Activated gamma-delta T cell treated with Interleukin-2 at 50 U/mL for 16 hours (primary cell): ENCODE data around the gene UNK.
A peak's percentile ranks its signal among the peaks of the same experiment; 100 is the strongest.

Experiments
- DNase-seq: peaks from one replicate; pipeline ENCODE4 v3.0.0-alpha.2; 2020

The UNK gene

DNA sequence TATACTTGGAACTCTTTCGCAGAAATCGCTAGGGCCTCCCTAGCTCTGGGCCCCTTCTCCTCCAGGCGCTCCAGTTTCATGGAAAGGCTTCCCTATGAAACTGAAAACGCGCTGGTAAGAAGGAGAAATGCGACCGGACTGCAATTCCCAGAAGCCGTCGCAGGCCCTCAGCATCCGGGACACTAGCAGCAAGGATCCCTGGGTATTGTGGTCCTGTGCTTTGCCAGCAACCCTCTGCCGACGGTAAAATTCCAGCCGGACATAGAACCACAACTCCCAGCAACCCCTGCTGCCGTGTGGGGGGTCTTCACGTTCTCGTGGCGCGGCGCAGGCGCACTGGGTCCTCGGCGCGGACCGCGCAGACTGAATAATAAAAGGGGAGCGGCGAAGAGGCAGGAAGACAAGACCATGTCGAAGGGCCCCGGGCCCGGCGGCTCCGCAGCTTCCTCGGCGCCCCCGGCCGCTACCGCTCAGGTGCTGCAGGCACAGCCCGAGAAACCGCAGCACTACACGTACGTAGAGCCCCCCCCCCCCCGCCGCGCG, at the start of gene UNK:
Gene UNK, plus strand, starts transcription at position 334 of the 543 bp plus-strand sequence. Its CDS starts 75 bp downstream, at position 409.
- peak; percentile 95 for DNase-seq

- no peak for DNase-seq
Observed at GRCh38 chr17:75736173-75736835, 48.3 kb upstream of the UNK start.

- no peak for DNase-seq
Observed at GRCh38 chr17:75737133-75737962, 47.3 kb upstream of the UNK start.

GRCh38 chr17:75738218-75738802, 46.3 kb upstream of the UNK start:
- DNase-seq: no peak

DNA sequence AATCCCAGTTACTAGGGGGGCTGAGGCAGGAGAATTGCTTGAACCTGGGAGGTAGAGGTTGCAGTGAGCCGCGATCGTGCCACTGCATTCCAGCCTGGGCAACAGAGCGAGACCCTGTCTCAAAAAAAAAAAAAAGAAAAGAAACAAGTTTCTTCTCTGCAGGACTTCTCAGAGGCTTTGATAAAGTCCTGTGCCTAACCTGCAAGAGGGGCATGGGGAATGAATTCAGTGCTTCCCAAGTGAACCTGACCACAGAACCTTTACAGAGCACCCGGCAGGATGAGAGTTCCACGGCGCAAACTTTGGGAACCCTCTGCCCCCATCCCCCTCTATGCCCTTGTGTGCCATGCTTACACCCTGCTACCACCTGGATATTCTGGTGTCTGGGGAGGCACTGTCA, 45.4 kb upstream of the UNK start:
- no peak for DNase-seq

- no peak for DNase-seq
Observed at GRCh38 chr17:75739801-75740200, 44.8 kb upstream of the UNK start.

DNA sequence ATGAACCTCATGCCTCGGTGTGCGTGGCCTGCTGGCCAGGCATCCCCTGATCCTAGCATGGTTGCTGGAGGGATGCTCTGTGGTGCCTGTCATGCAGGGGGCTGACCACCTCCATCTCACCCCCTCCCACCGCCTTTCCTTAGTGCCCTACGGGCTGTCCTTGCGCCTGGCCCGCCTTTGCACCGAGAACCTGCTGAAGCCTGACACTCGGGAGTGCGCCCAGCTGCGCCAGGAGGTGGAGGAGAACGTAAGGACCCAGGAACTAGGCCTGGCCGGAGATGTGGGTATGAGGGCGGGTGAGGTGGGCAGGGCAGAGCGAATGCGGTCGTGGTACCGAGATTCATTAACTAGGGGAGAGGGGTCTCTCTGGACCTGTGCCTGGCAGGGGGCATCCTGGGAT, 44.4 kb upstream of the UNK start:
- DNase-seq: no peak

DNA sequence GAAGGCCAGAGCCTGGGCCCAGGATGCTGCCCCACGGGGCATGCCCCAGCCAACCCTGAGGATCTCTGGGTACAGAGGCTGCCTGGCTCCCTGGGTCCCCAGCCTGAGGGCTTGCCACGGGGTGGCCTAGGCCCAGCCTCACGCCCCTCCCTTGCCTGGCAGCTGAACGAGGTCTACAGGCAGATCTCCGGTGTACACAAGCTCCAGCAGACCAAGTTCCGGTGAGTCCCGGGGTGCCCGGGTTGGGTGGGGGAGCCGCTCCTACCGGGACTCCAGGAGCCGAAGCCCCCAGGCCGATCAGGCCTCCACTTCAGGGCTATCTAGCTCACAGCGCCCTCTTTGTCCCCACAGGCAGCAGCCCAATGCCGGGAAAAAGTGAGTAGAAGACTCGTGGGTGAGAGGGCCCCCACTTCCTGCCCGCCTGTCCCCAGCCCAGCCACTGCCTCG, 44.0 kb upstream of the UNK start:
- DNase-seq: no peak

- DNase-seq: no peak
Observed at GRCh38 chr17:75742337-75742736, 42.3 kb upstream of the UNK start.

DNA sequence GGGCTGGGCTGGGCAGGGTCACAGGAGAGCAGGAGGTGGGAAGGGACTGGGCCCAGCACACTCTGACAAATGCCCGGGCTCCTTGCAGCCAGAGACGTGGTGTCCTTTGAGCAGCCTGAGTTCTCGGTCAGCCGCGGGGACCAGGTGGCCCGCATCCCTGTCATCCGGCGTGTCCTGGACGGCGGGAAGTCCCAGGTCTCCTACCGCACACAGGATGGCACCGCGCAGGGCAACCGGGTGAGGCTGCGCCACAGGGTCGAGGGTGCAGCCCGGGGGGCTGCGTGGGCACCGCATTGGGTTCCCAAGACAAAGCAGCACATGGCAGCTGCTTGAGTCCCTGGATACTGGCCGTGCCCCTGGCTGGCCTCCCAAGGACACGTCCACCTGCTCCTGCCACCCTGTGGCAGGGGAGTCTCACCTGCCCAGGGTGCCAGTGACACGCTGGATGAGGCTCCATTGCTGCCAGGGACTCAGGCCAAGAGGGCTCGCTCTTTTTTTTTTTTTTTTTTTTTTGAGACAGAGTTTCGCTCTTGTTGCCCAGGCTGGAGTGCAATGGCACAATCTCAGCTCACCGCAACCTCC, 40.9 kb upstream of the UNK start:
- DNase-seq: no peak

DNA sequence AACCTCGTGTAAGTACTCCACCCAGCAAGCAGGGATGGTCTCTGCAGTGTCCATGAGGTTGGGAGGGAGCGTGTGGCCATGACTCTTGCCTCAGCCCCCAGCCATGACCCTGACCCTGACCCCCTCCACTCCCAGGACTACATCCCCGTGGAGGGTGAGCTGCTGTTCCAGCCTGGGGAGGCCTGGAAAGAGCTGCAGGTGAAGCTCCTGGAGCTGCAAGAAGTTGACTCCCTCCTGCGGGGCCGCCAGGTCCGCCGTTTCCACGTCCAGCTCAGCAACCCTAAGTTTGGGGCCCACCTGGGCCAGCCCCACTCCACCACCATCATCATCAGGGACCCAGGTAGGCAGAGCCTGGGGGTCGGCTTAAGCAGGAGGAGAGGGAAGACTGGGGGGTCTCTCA, 35.9 kb upstream of the UNK start:
- no peak for DNase-seq

DNA sequence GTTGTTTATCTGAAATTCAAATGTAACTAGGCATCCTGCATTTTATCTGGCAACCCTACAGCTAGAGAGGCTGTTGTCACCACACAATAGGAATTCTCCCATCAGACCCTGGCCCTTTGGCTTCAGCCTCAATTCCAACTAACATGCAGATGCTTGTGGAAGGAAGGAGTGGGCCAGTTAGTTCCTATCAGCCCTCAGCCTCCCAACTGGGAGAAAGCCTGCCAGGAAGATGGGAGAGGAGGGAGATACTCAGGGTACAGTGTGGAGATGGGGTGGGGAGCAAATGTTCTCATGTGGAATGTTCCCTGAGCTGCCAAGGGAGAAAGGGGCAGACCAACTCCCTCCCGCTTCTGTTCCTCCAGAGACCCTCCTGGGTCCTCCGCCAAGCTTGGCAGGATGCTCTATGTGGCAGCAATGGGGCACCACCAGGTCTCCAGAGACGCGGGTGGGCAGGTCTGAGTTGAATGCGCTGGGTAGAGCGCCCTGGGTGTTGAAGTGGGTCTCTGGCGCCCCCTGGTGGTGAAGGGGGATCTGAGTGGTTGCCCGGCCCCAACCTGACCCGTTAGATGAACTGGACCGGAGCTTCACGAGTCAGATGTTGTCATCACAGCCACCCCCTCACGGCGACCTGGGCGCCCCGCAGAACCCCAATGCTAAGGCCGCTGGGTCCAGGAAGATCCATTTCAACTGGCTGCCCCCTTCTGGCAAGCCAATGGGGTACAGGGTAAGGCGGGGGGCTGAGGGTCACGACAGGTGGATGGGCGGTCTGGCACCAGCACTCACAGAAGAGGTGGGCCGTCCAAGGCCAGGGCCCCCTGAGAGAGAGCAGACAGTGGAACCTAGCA, 34.8 kb upstream of the UNK start:
- DNase-seq: peak; percentile 94

- no peak for DNase-seq
Observed at GRCh38 chr17:75750661-75751423, 33.8 kb upstream of the UNK start.

DNA sequence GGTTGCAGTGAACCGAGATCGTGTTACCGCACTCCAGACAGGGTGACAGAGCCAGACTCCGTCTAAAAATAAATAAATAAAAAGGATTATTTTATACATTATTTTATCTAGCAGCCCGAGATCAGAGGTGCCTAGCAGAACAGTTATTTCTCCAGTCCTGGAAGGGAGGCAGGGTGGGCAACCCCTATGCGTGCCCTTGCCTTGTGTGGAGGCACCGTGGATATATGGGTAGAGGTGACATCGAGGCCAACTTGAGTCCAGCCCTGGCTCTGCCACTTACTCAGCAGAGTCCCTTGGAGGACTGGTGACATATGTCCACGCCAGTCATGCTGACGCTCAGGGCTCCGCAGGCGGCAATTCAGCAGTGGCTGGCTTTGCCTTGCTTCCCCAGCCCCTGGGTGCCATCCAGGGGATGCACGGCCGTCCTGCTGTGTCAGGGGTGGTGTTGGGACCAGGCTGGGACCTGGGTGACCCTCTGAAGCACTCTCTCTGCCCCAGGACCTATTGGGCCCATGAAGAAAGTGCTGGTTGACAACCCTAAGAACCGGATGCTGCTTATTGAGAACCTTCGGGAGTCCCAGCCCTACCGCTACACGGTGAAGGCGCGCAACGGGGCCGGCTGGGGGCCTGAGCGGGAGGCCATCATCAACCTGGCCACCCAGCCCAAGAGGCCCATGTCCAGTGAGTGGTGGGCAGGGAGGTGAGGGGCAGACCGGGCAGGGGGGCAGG, 32.8 kb upstream of the UNK start:
- no peak for DNase-seq

DNA sequence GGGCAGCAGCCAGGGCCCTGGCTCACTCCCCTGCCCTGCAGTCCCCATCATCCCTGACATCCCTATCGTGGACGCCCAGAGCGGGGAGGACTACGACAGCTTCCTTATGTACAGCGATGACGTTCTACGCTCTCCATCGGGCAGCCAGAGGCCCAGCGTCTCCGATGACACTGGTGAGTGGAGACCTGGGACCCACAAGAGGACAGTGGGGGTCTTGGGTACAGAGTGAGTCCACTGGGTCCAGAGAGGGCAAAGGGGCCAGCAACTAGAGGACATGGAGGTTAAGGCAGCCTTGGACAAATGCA, 32.2 kb upstream of the UNK start:
- no peak for DNase-seq

DNA sequence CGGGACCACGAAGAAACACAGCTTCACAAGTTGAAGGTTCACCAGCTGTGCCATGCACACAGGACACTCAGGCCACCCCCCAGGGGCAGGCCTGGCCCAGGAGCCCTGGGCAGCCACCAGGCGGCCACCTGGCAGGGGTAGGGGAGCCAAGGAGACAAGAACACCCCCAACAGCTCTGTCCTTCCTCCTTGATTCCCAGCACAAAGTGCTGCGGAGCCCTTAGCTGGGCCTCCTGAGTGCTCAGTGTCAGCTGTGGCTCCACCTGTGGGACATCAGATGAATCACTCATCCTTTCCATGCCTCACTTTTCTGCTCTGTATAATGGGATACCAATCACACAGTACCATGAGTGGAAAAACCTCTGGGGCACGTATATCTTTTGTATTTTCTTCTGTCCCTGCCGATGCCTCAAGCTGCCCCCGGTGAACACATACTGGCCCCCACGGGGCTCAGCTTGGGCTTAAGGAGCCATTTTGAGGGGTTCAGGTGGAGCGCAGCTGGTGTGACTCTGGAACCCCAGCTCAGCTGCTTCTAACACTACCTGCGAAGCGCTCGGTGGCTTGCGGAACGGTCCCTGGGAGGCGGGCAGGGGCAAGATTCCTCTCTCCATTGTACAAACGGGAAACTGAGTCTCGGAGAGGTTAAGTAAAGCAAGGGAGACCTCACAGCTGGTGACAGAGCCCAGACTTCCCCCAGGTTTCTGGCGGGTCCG, 31.6 kb upstream of the UNK start:
- DNase-seq: no peak

DNA sequence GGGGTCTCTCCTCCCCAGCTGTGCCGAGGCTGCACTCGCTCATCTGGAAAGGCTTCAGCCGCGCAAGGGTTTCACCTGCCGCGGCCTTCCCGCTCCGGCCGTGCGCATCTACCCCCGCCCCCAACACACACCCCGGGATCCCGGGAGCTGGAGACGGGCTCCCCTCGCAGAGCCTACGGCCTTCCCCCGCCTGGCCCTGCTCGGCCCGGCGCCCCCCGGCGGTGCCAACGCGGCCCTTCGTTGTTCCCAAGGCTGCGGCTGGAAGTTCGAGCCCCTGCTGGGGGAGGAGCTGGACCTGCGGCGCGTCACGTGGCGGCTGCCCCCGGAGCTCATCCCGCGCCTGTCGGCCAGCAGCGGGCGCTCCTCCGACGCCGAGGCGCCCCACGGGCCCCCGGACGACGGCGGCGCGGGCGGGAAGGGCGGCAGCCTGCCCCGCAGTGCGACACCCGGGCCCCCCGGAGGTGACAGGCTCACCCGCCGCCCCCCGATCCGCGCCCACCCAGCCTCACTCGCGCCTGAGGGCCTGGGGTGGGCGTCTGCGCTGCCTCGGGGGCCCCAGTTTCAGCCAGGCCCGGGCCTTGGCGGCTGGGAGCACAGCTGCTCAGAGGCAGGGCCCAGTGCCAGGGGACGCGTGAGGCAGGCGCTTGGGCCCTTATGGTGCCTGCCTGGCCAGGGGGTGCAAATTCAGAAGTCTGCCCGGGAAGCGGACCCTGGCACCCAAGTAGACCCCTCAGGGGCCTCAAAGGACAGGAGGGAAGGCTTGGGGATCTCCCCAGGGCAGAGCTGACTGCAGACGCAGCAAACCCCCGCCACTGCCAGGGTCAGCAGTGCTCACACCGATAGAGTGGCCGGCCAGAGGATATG, 30.9 kb upstream of the UNK start:
- DNase-seq: peak; percentile 70

GRCh38 chr17:75754378-75755204, 30.0 kb upstream of the UNK start:
- DNase-seq: no peak
